Cardiac muscle cell (in vitro differentiated cells and primary cell): Measurements from ENCODE around the gene GYS2. TPM values are rescaled to one million over a fixed set of nuclear protein-coding genes. Genes with fewer than 3 reads are reported as not detected.

ENCODE experiments used
- DNase-seq, 2 donors: peaks; one replicate each; pipeline versions ENCODE4 v3.0.0 to v3.0.0-alpha.2; 2010 to 2017; ENCODE audit warnings: low read depth in 1 of 2, low spot score in 1 of 2
- H3K27ac ChIP-seq: fragments of 200-600 bp; sonication (generic); 2 replicates; pipeline ENCODE4 v1.5.1; 2016
- H3K27me3 ChIP-seq: fragments of 200-600 bp; sonication (generic); 2 replicates; pipeline ENCODE4 v1.6.0; 2016; ENCODE audit warnings: control low read depth
- H3K36me3 ChIP-seq: fragments of 200-600 bp; sonication (generic); 2 replicates; pipeline ENCODE4 v1.5.1; 2016; ENCODE audit warnings: control low read depth
- H3K4me1 ChIP-seq: fragments of 200-600 bp; sonication (generic); 2 replicates; pipeline ENCODE4 v1.8.1; 2017; ENCODE audit warnings: low read depth, mild to moderate bottlenecking, mixed run types
- H3K4me3 ChIP-seq: fragments of 200-600 bp; sonication (generic); 2 replicates; pipeline ENCODE4 v1.5.1; 2016; ENCODE audit warnings: mild to moderate bottlenecking
- H3K9me3 ChIP-seq: fragments of 200-600 bp; sonication (generic); 2 replicates; pipeline ENCODE4 v1.5.1; 2017; ENCODE audit warnings: low read depth, mild to moderate bottlenecking, control low read depth
- CTCF ChIP-seq: IDR thresholded peaks from 2 replicates; pipeline ENCODE4 v1.5.1; 2012; ENCODE audit warnings: low read depth, mild to moderate bottlenecking, low read length
- polyA plus RNA-seq: library from polyadenylated mRNA; unstranded; fragments of >200 nt; fragmentation: Nextera tagmentation; extraction: Ambion mirVana; gene quantifications from 2 replicates; pipeline ENCODE4 v1.2.1, GENCODE V29; 2016
- total RNA-seq: library from RNA; depleted of rRNA; stranded (reverse); fragments of >200 nt; gene quantifications from 2 replicates; pipeline ENCODE4 v1.2.3, GENCODE V29; 2016

GYS2 gene
- total RNA-seq (not detected in 2 replicates), polyA plus RNA-seq (not detected in 2 replicates)

- TF ChIP-seq CTCF: no peak
- no peak within 1 kb of the TSS for H3K4me3 ChIP-seq
Measured at GRCh38 chr12:21604245-21605101, at the start of gene GYS2. Gene GYS2, minus strand, starts transcription at chr12:21604847. Its CDS starts 255 bp downstream, at chr12:21604592.

GRCh38 chr12:21651821-21652220, 47.2 kb upstream of the GYS2 start:
- peaks cover 56% of the 10 kb centered on the region for H3K36me3 ChIP-seq
- no peak for TF ChIP-seq CTCF
- no peak overlapping the region for H3K27ac ChIP-seq
- H3K9me3 ChIP-seq: no peaks in the 10 kb centered on the region
- peaks cover 11% of the 10 kb centered on the region for H3K4me1 ChIP-seq
- H3K27me3 ChIP-seq: no peaks in the 10 kb centered on the region
- no peak for DNase-seq
- no peak overlapping the region for H3K4me3 ChIP-seq

More at GRCh38 chr12:21604245-21605101, at the start of gene GYS2:
- no peak for DNase-seq
- no peaks in the 10 kb centered on the region for H3K27me3 ChIP-seq
- no peak within 1 kb of the TSS for H3K27ac ChIP-seq
- no peaks in the 10 kb centered on the region for H3K36me3 ChIP-seq
- peaks cover 8% of the 10 kb centered on the region for H3K4me1 ChIP-seq
- no peaks in the 10 kb centered on the region for H3K9me3 ChIP-seq

- Histone ChIP-seq H3K27ac (no peak overlapping the region), H3K4me3 (no peak overlapping the region), H3K9me3 (no peaks in the 10 kb centered on the region), H3K27me3 (no peaks in the 10 kb centered on the region), H3K4me1 (peaks cover 11% of the 10 kb centered on the region), H3K36me3 (peaks cover 64% of the 10 kb centered on the region)
- DNase-seq: no peak
- TF ChIP-seq CTCF: no peak
Measured at GRCh38 chr12:21650997-21651396, 46.4 kb upstream of the GYS2 start.

- Histone ChIP-seq H3K4me1 (no peaks in the 10 kb centered on the region), H3K27ac (no peak overlapping the region), H3K9me3 (no peaks in the 10 kb centered on the region), H3K27me3 (no peaks in the 10 kb centered on the region), H3K4me3 (no peak overlapping the region), H3K36me3 (peaks cover 74% of the 10 kb centered on the region)
- TF ChIP-seq CTCF: no peak
- no peak for DNase-seq
Measured at GRCh38 chr12:21649034-21649433, 44.4 kb upstream of the GYS2 start.

GRCh38 chr12:21648378-21648777, 43.7 kb upstream of the GYS2 start:
- TF ChIP-seq CTCF: no peak
- Histone ChIP-seq H3K27me3 (no peaks in the 10 kb centered on the region), H3K9me3 (no peaks in the 10 kb centered on the region), H3K4me3 (no peak overlapping the region), H3K27ac (no peak overlapping the region), H3K4me1 (no peaks in the 10 kb centered on the region), H3K36me3 (peaks cover 74% of the 10 kb centered on the region)
- no peak for DNase-seq
